HepG2 (cell line): ENCODE results near the gene CPNE1. TPM values are rescaled to one million over a fixed set of nuclear protein-coding genes. Genes with fewer than 3 reads are reported as not detected.

Source experiments
- ATF6 ChIP-seq: sonication (generic); formaldehyde crosslinking; conservative IDR thresholded peaks from 2 replicates; pipeline ENCODE4 v1.4.0; 2020; ENCODE audit warnings: missing genetic modification reagents
- ATF7 ChIP-seq, 2 experiments: fragments of 450-650 bp in 1 of 2; sonication (generic) in 1 of 2; formaldehyde crosslinking in 1 of 2; IDR thresholded peaks; 2 replicates each; pipeline versions ENCODE4 v1.4.0 to v1.6.1; 2016 to 2020; ENCODE audit warnings: antibody characterized with exemption in 1 of 2, mild to moderate bottlenecking in 1 of 2, missing genetic modification reagents in 1 of 2
- CCDC6 ChIP-seq: sonication (generic); formaldehyde crosslinking; IDR thresholded peaks from 2 replicates; pipeline ENCODE4 v1.8.1; 2022; ENCODE audit warnings: mild to moderate bottlenecking, missing genetic modification reagents, moderate library complexity
- EZH2 ChIP-seq: conservative IDR thresholded peaks from 2 replicates; pipeline ENCODE4 v1.6.1; 2012; ENCODE audit warnings: mild to moderate bottlenecking, low read depth, low read length, moderate library complexity
- GABPA ChIP-seq, 2 experiments: IDR thresholded peaks; 2 replicates each; pipeline ENCODE4 v1.6.1; 2011 to 2016; ENCODE audit warnings: low read depth in 2 of 2, low read length in 1 of 2, missing biosample characterization in 1 of 2, missing genetic modification characterization in 1 of 2
- HIC2 ChIP-seq: sonication (generic); formaldehyde crosslinking; IDR thresholded peaks from 2 replicates; pipeline ENCODE4 v1.9.0; 2022; ENCODE audit warnings: low read depth, missing genetic modification reagents
- KDM6A ChIP-seq: IDR thresholded peaks from 2 replicates; pipeline ENCODE4 v1.6.1; 2016; ENCODE audit warnings: low read depth
- MTF1 ChIP-seq: sonication (generic); formaldehyde crosslinking; IDR thresholded peaks from 2 replicates; pipeline ENCODE4 v1.5.0; 2020; ENCODE audit warnings: missing genetic modification reagents
- MZF1 ChIP-seq: sonication (generic); formaldehyde crosslinking; IDR thresholded peaks from 2 replicates; pipeline ENCODE4 v1.8.1; 2023; ENCODE audit warnings: mild to moderate bottlenecking, missing genetic modification reagents, borderline replicate concordance
- NR2F6 ChIP-seq, 2 experiments: IDR thresholded peaks; 2 replicates each; pipeline ENCODE4 v1.6.1; 2016; ENCODE audit warnings: antibody characterized with exemption in 1 of 2, mild to moderate bottlenecking in 1 of 2
- NRL ChIP-seq: sonication (generic); formaldehyde crosslinking; IDR thresholded peaks from 2 replicates; pipeline ENCODE4 v1.5.0; 2020; ENCODE audit warnings: missing genetic modification reagents, mild to moderate bottlenecking, moderate library complexity, borderline replicate concordance
- RNF2 ChIP-seq: fragments of 450-650 bp; conservative IDR thresholded peaks from 2 replicates; pipeline ENCODE4 v1.6.1; 2016; ENCODE audit warnings: low read depth
- SALL2 ChIP-seq: sonication (generic); formaldehyde crosslinking; IDR thresholded peaks from 2 replicates; pipeline ENCODE4 v1.8.1; 2023; ENCODE audit warnings: mild to moderate bottlenecking, missing genetic modification reagents, inconsistent platforms
- ZBTB44 ChIP-seq: sonication (generic); formaldehyde crosslinking; IDR thresholded peaks from 2 replicates; pipeline ENCODE4 v1.4.0; 2020; ENCODE audit warnings: missing genetic modification reagents
- ZNF792 ChIP-seq: IDR thresholded peaks from 2 replicates; pipeline ENCODE4 v1.6.1; 2016
- ZSCAN12 ChIP-seq: sonication (generic); formaldehyde crosslinking; IDR thresholded peaks from 2 replicates; pipeline ENCODE4 v1.9.0; 2021; ENCODE audit warnings: mild to moderate bottlenecking, missing genetic modification reagents
- ZSCAN22 ChIP-seq: sonication (generic); formaldehyde crosslinking; IDR thresholded peaks from 2 replicates; pipeline ENCODE4 v1.4.0; 2020; ENCODE audit warnings: mild to moderate bottlenecking, missing genetic modification reagents
- polyA plus RNA-seq, 8 experiments: library from polyadenylated mRNA; depleted of rRNA in 3 of 8; stranded (reverse) in 7 of 8; unstranded in 1 of 8; fragments of >200 nt; fragmentation: Illumina TruSeq in 4 of 8; extraction: Trizol in 4 of 8; gene quantifications; 2 replicates each; pipeline versions ENCODE4 v1.2.1 to v1.2.3, GENCODE V29; 2011 to 2016; ENCODE audit warnings: low read depth in 4 of 8, missing spikeins in 1 of 8, mixed read lengths in 1 of 8; ENCODE audit not compliant: insufficient read depth in 1 of 8
- total RNA-seq, 5 experiments: library from RNA; depleted of rRNA; stranded (reverse); fragments of >200 nt; fragmentation: Illumina TruSeq; extraction: Trizol; gene quantifications; 2 replicates each; pipeline ENCODE4 v1.2.3, GENCODE V29; 2016; ENCODE audit warnings: low read depth in 1 of 5
- TF ChIP-seq, protein P1 (sequence below): sonication (generic); formaldehyde crosslinking; IDR thresholded peaks from 2 replicates; pipeline ENCODE4 v1.4.0; 2020; ENCODE audit warnings: missing genetic modification reagents, borderline replicate concordance
- TF ChIP-seq, protein P2 (sequence below): IDR thresholded peaks from 2 replicates; pipeline ENCODE4 v1.6.1; 2016; ENCODE audit warnings: missing genetic modification reagents, missing compliant biosample characterization
- TF ChIP-seq, protein P3 (sequence below): fragments of 450-650 bp; IDR thresholded peaks from 2 replicates; pipeline ENCODE4 v1.6.1; 2016

The CPNE1 gene
- total and polyA plus RNA-seq, 2 of the 13 experiments (the other 11 are each of a cell fraction or from before 2014, with no cell fraction given), result 408 to 431 TPM

DNA sequence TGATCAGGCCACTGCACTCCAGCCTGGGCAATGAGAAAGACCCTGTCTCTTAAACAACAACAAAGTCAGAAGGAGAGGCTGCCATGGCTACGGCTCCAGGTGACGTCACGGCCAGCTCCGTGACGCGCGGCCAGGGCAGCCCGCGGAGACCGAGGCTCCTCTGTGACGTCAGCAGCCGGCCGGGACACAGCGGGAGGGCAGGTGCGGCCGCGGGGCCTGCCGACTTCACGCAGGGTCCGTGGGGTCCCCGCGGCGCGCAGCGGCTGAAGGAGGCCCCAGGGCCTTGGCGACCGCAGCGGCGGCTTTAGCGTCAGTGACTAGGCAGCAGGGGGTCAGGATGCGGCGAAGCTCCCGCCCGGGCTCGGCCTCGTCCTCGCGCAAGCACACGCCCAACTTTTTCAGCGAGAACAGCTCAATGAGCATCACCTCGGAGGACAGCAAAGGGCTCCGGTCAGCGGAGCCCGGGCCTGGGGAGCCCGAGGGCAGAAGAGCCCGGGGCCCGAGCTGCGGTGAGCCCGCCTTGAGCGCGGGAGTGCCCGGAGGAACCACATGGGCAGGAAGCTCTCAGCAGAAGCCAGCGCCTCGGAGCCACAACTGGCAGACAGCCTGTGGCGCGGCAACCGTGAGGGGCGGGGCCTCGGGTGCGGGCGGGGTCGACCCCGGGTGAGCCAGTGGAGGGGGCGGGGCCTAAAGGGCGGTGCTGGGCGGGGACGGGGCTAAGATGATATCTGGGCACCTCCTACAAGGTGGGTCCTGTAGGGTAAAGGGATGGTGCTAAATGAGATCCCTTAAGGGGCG, 48.8 kb downstream of the CPNE1 start, which contains the start of gene SPAG4 (continued):
- TF ChIP-seq ATF6 (CRISPR knock-in tag) (peak; percentile 97), NR2F6 (IDR thresholded peaks at IDR 0.05) (no peak), NR2F6 (CRISPR knock-in tag; IDR thresholded peaks at IDR 0.05) (peak; percentile 14; the same call in 1 of the 2 replicates), HIC2 (CRISPR knock-in tag) (peak; percentile 83), GABPA (IDR thresholded peaks at IDR 0.05; ENCODE audit: low read depth, low read length) (no peak), GABPA (CRISPR knock-in tag; IDR thresholded peaks at IDR 0.05; ENCODE audit: low read depth) (no peak; the same call in 1 of the 2 replicates), RNF2 (peak; percentile 100), CCDC6 (CRISPR knock-in tag) (peak; percentile 93), EZH2 (no peak), MTF1 (CRISPR knock-in tag) (peak; percentile 97), ZSCAN22 (CRISPR knock-in tag) (0 out of 2 replicates have a peak, but pooled peaks have one; percentile 21), ATF7 (IDR thresholded peaks at IDR 0.05) (peak; percentile 96), ATF7 (CRISPR knock-in tag; IDR thresholded peaks at IDR 0.05) (peak; percentile 68), NRL (CRISPR knock-in tag) (peak; percentile 100), ZNF792 (CRISPR knock-in tag) (peak; percentile 98), ZBTB44 (CRISPR knock-in tag) (peak; percentile 87; the same call in 1 of the 2 replicates), KDM6A (CRISPR knock-in tag) (no peak), MZF1 (peak; percentile 99; the same call in 1 of the 2 replicates), SALL2 (CRISPR knock-in tag) (peak; percentile 95), ZSCAN12 (peak; percentile 99)
- TF ChIP-seq, protein P1, sequence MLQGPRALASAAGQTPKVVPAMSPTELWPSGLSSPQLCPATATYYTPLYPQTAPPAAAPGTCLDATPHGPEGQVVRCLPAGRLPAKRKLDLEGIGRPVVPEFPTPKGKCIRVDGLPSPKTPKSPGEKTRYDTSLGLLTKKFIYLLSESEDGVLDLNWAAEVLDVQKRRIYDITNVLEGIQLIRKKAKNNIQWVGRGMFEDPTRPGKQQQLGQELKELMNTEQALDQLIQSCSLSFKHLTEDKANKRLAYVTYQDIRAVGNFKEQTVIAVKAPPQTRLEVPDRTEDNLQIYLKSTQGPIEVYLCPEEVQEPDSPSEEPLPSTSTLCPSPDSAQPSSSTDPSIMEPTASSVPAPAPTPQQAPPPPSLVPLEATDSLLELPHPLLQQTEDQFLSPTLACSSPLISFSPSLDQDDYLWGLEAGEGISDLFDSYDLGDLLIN (CRISPR knock-in tag), result peak; percentile 98; the same call in 1 of the 2 replicates
- TF ChIP-seq, protein P2, sequence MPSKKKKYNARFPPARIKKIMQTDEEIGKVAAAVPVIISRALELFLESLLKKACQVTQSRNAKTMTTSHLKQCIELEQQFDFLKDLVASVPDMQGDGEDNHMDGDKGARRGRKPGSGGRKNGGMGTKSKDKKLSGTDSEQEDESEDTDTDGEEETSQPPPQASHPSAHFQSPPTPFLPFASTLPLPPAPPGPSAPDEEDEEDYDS (CRISPR knock-in tag), result peak; percentile 86; the same call in 1 of the 2 replicates
- TF ChIP-seq, protein P3, sequence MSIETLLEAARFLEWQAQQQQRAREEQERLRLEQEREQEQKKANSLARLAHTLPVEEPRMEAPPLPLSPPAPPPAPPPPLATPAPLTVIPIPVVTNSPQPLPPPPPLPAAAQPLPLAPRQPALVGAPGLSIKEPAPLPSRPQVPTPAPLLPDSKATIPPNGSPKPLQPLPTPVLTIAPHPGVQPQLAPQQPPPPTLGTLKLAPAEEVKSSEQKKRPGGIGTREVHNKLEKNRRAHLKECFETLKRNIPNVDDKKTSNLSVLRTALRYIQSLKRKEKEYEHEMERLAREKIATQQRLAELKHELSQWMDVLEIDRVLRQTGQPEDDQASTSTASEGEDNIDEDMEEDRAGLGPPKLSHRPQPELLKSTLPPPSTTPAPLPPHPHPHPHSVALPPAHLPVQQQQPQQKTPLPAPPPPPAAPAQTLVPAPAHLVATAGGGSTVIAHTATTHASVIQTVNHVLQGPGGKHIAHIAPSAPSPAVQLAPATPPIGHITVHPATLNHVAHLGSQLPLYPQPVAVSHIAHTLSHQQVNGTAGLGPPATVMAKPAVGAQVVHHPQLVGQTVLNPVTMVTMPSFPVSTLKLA, result no peak; the same call in none of the 2 replicates
